Fibroblast of villous mesenchyme (primary cell): ENCODE results near the gene RABGGTA. TPM values are rescaled to one million over a fixed set of nuclear protein-coding genes. Genes with fewer than 3 reads are reported as not detected.

Experiments
- DNase-seq: peaks from one replicate; pipeline ENCODE4 v3.0.0-alpha.2; 2010; ENCODE audit warnings: low read depth
- H3K4me3 ChIP-seq: 2 replicates; pipeline ENCODE4 v1.5.1; 2011; ENCODE audit warnings: low read depth, mild to moderate bottlenecking, low read length
- total RNA-seq: library from RNA; depleted of rRNA; stranded (reverse); fragments of >200 nt; gene quantifications from 2 replicates; pipeline ENCODE4 v1.2.3, GENCODE V29; 2012
- TF ChIP-seq, protein P1 (sequence below): IDR thresholded peaks from 2 replicates; pipeline ENCODE4 v1.5.1; 2012; ENCODE audit warnings: low read depth, mild to moderate bottlenecking, low read length; ENCODE audit not compliant: insufficient read depth

The RABGGTA gene
- total RNA-seq, 1 donor, result 28.1 TPM

DNA sequence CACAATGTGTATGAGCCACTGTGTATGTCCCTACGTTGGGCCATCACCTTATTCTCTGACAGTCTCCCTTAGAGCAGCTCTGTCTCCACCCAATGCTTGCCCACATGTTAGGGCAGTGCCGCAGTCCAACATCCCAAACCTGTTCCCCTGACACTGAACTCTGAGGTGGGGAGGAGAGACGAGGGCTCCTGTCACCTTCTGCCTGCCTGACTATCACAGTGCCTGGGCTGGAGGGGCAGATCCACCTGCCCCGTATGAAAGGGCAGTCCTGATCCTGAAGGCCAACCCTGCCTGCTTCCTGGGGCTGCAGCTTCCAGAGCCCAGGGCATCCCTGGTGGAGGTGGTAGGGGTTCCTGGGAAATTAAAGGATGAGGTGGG, 10.6 kb downstream of the RABGGTA start:
- TF ChIP-seq, protein P1, sequence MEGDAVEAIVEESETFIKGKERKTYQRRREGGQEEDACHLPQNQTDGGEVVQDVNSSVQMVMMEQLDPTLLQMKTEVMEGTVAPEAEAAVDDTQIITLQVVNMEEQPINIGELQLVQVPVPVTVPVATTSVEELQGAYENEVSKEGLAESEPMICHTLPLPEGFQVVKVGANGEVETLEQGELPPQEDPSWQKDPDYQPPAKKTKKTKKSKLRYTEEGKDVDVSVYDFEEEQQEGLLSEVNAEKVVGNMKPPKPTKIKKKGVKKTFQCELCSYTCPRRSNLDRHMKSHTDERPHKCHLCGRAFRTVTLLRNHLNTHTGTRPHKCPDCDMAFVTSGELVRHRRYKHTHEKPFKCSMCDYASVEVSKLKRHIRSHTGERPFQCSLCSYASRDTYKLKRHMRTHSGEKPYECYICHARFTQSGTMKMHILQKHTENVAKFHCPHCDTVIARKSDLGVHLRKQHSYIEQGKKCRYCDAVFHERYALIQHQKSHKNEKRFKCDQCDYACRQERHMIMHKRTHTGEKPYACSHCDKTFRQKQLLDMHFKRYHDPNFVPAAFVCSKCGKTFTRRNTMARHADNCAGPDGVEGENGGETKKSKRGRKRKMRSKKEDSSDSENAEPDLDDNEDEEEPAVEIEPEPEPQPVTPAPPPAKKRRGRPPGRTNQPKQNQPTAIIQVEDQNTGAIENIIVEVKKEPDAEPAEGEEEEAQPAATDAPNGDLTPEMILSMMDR, result no peak
- no peak overlapping the region for H3K4me3 ChIP-seq
- DNase-seq, result no peak

DNA sequence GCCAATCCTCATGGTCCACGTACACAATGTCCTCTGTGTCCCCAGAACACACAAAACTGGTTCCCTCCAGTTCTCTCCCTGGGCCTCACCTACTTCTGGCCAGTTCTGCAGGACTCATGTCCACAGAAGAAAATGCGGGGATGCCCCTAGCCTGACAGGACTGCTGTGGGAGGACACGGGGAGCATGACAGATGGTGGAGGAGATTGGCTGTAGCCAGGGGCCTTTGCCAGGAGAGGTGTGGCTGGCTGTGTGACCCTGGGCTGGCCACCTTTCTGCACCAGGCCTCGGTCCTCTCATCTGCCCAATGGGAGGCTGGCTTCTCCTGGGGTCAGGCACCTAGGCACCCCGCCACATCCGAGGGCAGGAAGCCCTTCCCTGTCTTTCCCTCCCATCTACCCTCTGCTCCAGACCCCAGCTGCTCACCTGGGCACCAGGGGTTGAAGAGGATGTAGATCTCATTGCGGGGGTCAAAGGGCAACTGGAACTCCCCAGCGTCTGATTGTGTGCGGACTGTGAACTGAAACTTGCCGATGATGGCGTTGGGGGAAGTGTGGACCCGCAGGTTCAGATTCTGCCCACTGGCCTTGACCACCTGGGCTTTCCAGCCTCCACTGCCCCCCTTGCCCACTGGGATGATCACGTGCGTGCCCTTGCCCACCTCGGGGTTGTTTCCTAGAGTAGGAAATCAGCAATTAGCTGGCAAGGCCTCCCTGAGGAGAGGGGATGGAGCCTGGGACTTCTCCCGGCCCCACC, 11.2 kb downstream of the RABGGTA start:
- TF ChIP-seq, protein P1, result no peak
- no peak for DNase-seq
- no peak overlapping the region for H3K4me3 ChIP-seq

- TF ChIP-seq, protein P1, result no peak
- no peak overlapping the region for H3K4me3 ChIP-seq
- no peak for DNase-seq
Observed at GRCh38 chr14:24259282-24260025, 11.9 kb downstream of the RABGGTA start.

GRCh38 chr14:24258548-24259265, 12.7 kb downstream of the RABGGTA start:
- TF ChIP-seq, protein P1, result no peak
- H3K4me3 ChIP-seq, result no peak overlapping the region
- no peak for DNase-seq

GRCh38 chr14:24258119-24258518, 13.3 kb downstream of the RABGGTA start:
- TF ChIP-seq, protein P1, result no peak
- H3K4me3 ChIP-seq, result no peak overlapping the region
- DNase-seq, result no peak

- TF ChIP-seq, protein P1, result no peak
- DNase-seq, result no peak
- H3K4me3 ChIP-seq, result no peak overlapping the region
Observed at GRCh38 chr14:24256960-24257359, 14.4 kb downstream of the RABGGTA start.
